GM23248 (cell line): ENCODE measurements around the gene TES. TPM values are rescaled to one million over a fixed set of nuclear protein-coding genes. Genes with fewer than 3 reads are reported as not detected.

Experiments
- DNase-seq: peaks from one replicate; pipeline ENCODE4 v3.0.0-alpha.2; 2015
- H2AFZ ChIP-seq: fragments of 200-600 bp; sonication (generic); 2 replicates; pipeline ENCODE4 v1.6.1; 2016; ENCODE audit warnings: antibody characterized with exemption
- H3F3A ChIP-seq: fragments of 200-600 bp; sonication (generic); 2 replicates; pipeline ENCODE4 v1.6.1; 2016; ENCODE audit warnings: mild to moderate bottlenecking, antibody characterized with exemption, mixed run types; ENCODE audit not compliant: insufficient read depth
- H3K27ac ChIP-seq: fragments of 200-600 bp; sonication (generic); 2 replicates; pipeline ENCODE4 v1.5.1; 2016; ENCODE audit warnings: mild to moderate bottlenecking
- H3K27me3 ChIP-seq: fragments of 200-600 bp; sonication (generic); replicated peaks from 2 replicates; pipeline ENCODE4 v1.6.1; 2016; ENCODE audit warnings: mild to moderate bottlenecking; ENCODE audit not compliant: insufficient read depth
- H3K36me3 ChIP-seq: fragments of 200-600 bp; sonication (generic); 2 replicates; pipeline ENCODE4 v1.6.1; 2016; ENCODE audit warnings: low read depth, mild to moderate bottlenecking
- H3K4me1 ChIP-seq: fragments of 200-600 bp; sonication (generic); 2 replicates; pipeline ENCODE4 v1.6.1; 2016; ENCODE audit warnings: mild to moderate bottlenecking; ENCODE audit not compliant: insufficient read depth
- H3K4me2 ChIP-seq: fragments of 200-600 bp; sonication (generic); one replicate; pipeline ENCODE4 v1.6.1; 2016; ENCODE audit warnings: mild to moderate bottlenecking; ENCODE audit not compliant: unreplicated experiment
- H3K4me3 ChIP-seq: fragments of 200-600 bp; sonication (generic); 2 replicates; pipeline ENCODE4 v1.5.1; 2016; ENCODE audit warnings: mild to moderate bottlenecking
- H3K79me2 ChIP-seq: fragments of 200-600 bp; sonication (generic); 2 replicates; pipeline ENCODE4 v1.6.1; 2016; ENCODE audit warnings: mild to moderate bottlenecking; ENCODE audit not compliant: insufficient read depth
- H3K9ac ChIP-seq: fragments of 200-600 bp; sonication (generic); 2 replicates; pipeline ENCODE4 v1.6.1; 2016; ENCODE audit warnings: mild to moderate bottlenecking
- H3K9me2 ChIP-seq: fragments of 200-600 bp; sonication (generic); 2 replicates; pipeline ENCODE4 v1.6.1; 2016; ENCODE audit warnings: mixed run types, mild to moderate bottlenecking, moderate library complexity; ENCODE audit not compliant: insufficient read depth
- H3K9me3 ChIP-seq: fragments of 200-600 bp; sonication (generic); one replicate; pipeline ENCODE4 v1.6.1; 2017; ENCODE audit warnings: low read depth
- H4K20me1 ChIP-seq: fragments of 200-600 bp; sonication (generic); 2 replicates; pipeline ENCODE4 v1.6.0; 2016; ENCODE audit not compliant: insufficient read depth
- EZH2 ChIP-seq: fragments of 200-600 bp; sonication (generic); IDR thresholded peaks from 2 replicates; pipeline ENCODE4 v1.6.1; 2018; ENCODE audit warnings: antibody characterized with exemption, mild to moderate bottlenecking; ENCODE audit not compliant: insufficient read depth, poor library complexity, severe bottlenecking
- EZH2phosphoT487 ChIP-seq: fragments of 200-600 bp; sonication (generic); IDR thresholded peaks from 2 replicates; pipeline ENCODE4 v1.6.1; 2018; ENCODE audit warnings: antibody characterized with exemption, moderate library complexity, mild to moderate bottlenecking, low read depth; ENCODE audit not compliant: insufficient read depth
- WGBS, 2 experiments: methylation state at CpG; one replicate each; pipeline ENCODE4 v1.1.6; 2015 to 2017; ENCODE audit warnings: low lambda C conversion rate in 2 of 2, low coverage in 1 of 2; ENCODE audit errors: missing lambda C conversion rate in 2 of 2; 5-methylcytosine and 5-hydroxymethylcytosine counted together
- in situ Hi-C: fragments of 300-500 bp; cut with MboI; formaldehyde crosslinking; loops from 2 replicates; pipeline ENCODE4 v1.15.0; 2020
- polyA plus RNA-seq: library from polyadenylated mRNA; unstranded; fragments of >200 nt; fragmentation: Nextera tagmentation; extraction: Ambion mirVana; gene quantifications from 2 replicates; pipeline ENCODE4 v1.2.1, GENCODE V29; 2016
- total RNA-seq: library from RNA; depleted of rRNA; stranded (reverse); fragments of >200 nt; shearing (Covaris generic); gene quantifications from 2 replicates; pipeline ENCODE4 v1.2.3, GENCODE V29; 2014

TES gene
- total and polyA plus RNA-seq, 2 experiments from 2014 or later: 32.5 to 41.5 TPM

- Histone ChIP-seq H3K79me2 (no peaks in the 10 kb centered on the region), H2AFZ (no peak overlapping the region), H3K27ac (no peak overlapping the region), H3K36me3 (no peaks in the 10 kb centered on the region), H3F3A (peaks cover 42% of the 10 kb centered on the region), H3K9me2 (0 out of 2 replicates have a peak, but pooled peaks cover 2% of the 10 kb centered on the region), H3K9ac (no peak overlapping the region), H3K9me3 (no peaks in the 10 kb centered on the region), H3K4me3 (no peak overlapping the region), H3K4me2 (no peak overlapping the region), H3K4me1 (peaks cover 57% of the 10 kb centered on the region), H3K27me3 (no peaks in the 10 kb centered on the region), H4K20me1 (no peaks in the 10 kb centered on the region)
- in situ Hi-C loops: loop anchor here (10.0 kb wide), 2 partner anchors 165 to 255 kb away; partner anchors contain the start of gene CAV1
- DNase-seq: no peak
- TF ChIP-seq EZH2: no peak
- TF ChIP-seq EZH2phosphoT487: no peak
- 94% methylated on average over 4 of the region's 4 CpGs for WGBS, 2 experiments
Observed at GRCh38 chr7:116269466-116269865, 59.1 kb downstream of the TES start.

- TF ChIP-seq EZH2: no peak
- no peak for TF ChIP-seq EZH2phosphoT487
- H3K36me3 ChIP-seq: no peaks in the 10 kb centered on the region
- peaks cover 42% of the 10 kb centered on the region for H3F3A ChIP-seq
- peak overlapping the region; percentile 50 for H3K4me3 ChIP-seq
- DNase-seq: peak; percentile 65
- peak overlapping the region; percentile 37 for H3K9ac ChIP-seq
- H3K79me2 ChIP-seq: no peaks in the 10 kb centered on the region
- 0 out of 2 replicates have a peak, but pooled peaks cover 3% of the 10 kb centered on the region for H3K9me2 ChIP-seq
- peak overlapping the region; percentile 79 for H3K27ac ChIP-seq
- peaks cover 45% of the 10 kb centered on the region for H3K4me1 ChIP-seq
- peak overlapping the region; percentile 43 for H2AFZ ChIP-seq
- WGBS, 2 experiments: 4 to 5% methylated on average over 5 of the region's 5 CpGs
- H4K20me1 ChIP-seq: no peaks in the 10 kb centered on the region
- in situ Hi-C loops: no loop called here
- no peaks in the 10 kb centered on the region for H3K27me3 ChIP-seq
- no peaks in the 10 kb centered on the region for H3K9me3 ChIP-seq
- H3K4me2 ChIP-seq: peak overlapping the region; percentile 72
Observed at GRCh38 chr7:116271161-116271913, 61.0 kb downstream of the TES start.

GRCh38 chr7:116271963-116272886 is 61.9 kb downstream of the TES start:
- Histone ChIP-seq H3K36me3 (no peaks in the 10 kb centered on the region), H3K27me3 (no peaks in the 10 kb centered on the region), H3K79me2 (no peaks in the 10 kb centered on the region), H3K9ac (peak overlapping the region; percentile 50), H3K4me1 (peaks cover 45% of the 10 kb centered on the region), H3K4me3 (peak overlapping the region; percentile 66), H3K27ac (peak overlapping the region; percentile 79), H3K4me2 (peak overlapping the region; percentile 84), H3K9me2 (0 out of 2 replicates have a peak, but pooled peaks cover 3% of the 10 kb centered on the region), H3F3A (peaks cover 42% of the 10 kb centered on the region), H4K20me1 (no peaks in the 10 kb centered on the region), H3K9me3 (no peaks in the 10 kb centered on the region), H2AFZ (peak overlapping the region; percentile 69)
- TF ChIP-seq EZH2phosphoT487: no peak
- TF ChIP-seq EZH2: no peak
- in situ Hi-C loops: no loop called here
- peak; percentile 96 for DNase-seq
- WGBS, 2 experiments: 1 to 4% methylated on average over 4 of the region's 4 CpGs

GRCh38 chr7:116273283-116273917 is 63.1 kb downstream of the TES start:
- Histone ChIP-seq H3K9me2 (0 out of 2 replicates have a peak, but pooled peaks cover 3% of the 10 kb centered on the region), H3K9me3 (no peaks in the 10 kb centered on the region), H4K20me1 (no peaks in the 10 kb centered on the region), H3K4me3 (no peak overlapping the region), H3K27ac (no peak overlapping the region), H3K9ac (no peak overlapping the region), H3F3A (peaks cover 42% of the 10 kb centered on the region), H3K4me2 (no peak overlapping the region), H3K27me3 (no peaks in the 10 kb centered on the region), H3K36me3 (no peaks in the 10 kb centered on the region), H3K79me2 (no peaks in the 10 kb centered on the region), H2AFZ (no peak overlapping the region), H3K4me1 (peaks cover 45% of the 10 kb centered on the region)
- 51 to 53% methylated on average over 4 of the region's 4 CpGs for WGBS, 2 experiments
- no peak for DNase-seq
- in situ Hi-C loops: no loop called here
- TF ChIP-seq EZH2phosphoT487 (no peak), EZH2 (no peak)
